HG03469 (cell line): Measurements from ENCODE around the gene GYPC.
"Not testable (repeated sequence)": the region's sequence is repeated elsewhere in the genome, so short reads cannot be mapped to it uniquely, and the experiment has no call there.

ENCODE experiments used
- ATAC-seq: cut with Tn5 transposase; IDR thresholded peaks from one replicate; pipeline ENCODE4 v1.9.1; 2021; ENCODE audit warnings: mild to moderate bottlenecking, moderate library complexity, moderate number of reproducible peaks; ENCODE audit not compliant: unreplicated experiment

GYPC gene

GRCh38 chr2:126655500-126656430 lies at the start of gene GYPC:
Gene GYPC (plus strand): TSS chr2:126656158. CDS start chr2:126656264, 106 bp downstream.
- peak; percentile 21 for ATAC-seq

DNA sequence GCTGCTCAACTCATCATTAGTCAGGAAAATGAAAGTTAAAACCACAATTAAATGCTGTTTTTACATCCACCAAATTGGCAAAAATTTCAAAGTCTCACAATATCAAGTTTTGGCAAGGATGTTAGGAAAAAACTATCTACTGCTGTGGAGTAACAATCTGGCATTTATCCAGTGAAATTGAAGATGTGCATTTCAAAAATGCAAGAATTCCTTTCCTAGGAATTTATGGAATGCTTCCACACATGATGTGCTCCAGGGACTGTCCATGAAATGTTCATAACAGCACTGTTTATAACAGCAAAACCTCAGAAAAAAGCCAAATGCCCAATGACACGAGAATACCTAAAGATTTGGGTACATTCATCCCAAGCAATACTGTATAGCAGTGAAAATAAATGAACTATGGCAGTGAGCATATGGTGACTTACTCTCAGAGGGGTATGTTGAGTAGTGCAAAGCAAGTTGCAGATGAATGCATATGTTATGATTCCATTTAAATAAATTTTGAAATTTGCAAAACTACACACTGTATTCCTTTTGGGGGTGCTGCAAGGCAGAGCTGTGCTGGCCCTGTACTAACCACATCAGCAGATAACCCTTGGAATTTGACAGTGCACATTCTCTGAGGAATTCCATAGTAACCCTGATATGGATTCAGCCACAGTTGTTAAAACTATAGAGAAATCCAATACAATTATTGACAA lies 41.3 kb upstream of the GYPC start:
- ATAC-seq, result no peak

DNA sequence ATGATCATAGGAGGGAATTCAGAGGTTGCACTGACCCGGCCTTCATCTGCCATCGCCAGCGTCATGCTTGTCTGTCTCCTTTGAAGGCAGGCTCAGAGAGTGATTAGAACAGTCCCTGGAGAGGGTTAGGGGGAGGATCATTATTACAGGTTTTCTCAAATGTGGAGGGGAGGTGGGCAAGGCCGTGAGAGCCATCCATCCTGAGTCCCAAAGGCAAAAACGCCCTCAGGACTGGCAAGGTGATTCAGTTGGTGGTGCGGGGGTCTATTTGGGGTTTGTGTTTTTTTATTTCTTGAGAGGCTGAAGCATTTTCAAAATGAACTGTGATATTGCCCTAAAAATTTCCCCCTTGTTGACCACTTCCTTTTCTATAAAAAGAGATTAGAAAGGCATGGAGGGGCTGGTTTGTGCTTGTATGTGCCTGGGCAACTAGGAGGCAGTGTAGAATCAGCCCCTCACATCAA lies 39.3 kb upstream of the GYPC start:
- ATAC-seq, result no peak

- ATAC-seq, result no peak
Observed at GRCh38 chr2:126620302-126620701, 35.7 kb upstream of the GYPC start.

DNA sequence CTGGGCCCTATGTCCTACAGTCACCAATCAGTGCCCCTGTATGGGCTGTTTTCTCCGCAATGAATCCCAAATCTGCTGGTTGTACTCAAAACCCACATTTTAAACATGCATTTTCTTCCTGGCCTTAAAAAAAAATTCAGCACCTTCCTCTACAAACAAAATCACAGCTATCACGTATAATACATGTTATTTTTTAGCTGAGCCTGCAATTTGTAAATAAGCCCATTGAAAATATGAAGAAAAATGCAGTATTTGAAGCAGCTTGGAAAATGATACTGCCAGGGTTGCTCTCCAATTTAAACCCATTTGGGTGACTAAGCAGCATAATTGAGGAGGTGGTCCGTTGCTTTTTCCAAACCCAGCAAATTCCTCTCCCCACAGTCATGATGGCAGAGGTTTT lies 33.0 kb upstream of the GYPC start:
- no peak for ATAC-seq

DNA sequence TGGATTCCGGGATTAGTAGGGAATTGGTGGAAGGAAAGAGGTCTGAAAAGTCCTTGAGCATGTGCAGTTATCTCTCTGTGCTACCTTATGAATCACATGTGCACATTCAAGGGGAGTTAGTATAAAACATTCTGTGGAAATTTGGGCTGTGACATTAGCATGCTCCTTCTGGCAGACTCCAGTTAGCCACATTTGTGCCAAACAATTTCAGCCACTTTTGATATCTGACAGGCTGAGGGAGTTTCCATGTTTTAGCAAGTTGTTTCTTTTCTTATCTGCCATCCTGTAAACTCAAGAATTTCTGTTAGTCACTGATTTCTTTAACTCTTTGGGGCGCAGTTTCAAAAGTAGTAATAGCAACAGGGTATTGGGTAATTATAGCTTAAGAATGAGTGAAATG lies 28.3 kb upstream of the GYPC start:
- no peak for ATAC-seq

- ATAC-seq, result no peak
Observed at GRCh38 chr2:126634273-126634861, 21.6 kb upstream of the GYPC start.

DNA sequence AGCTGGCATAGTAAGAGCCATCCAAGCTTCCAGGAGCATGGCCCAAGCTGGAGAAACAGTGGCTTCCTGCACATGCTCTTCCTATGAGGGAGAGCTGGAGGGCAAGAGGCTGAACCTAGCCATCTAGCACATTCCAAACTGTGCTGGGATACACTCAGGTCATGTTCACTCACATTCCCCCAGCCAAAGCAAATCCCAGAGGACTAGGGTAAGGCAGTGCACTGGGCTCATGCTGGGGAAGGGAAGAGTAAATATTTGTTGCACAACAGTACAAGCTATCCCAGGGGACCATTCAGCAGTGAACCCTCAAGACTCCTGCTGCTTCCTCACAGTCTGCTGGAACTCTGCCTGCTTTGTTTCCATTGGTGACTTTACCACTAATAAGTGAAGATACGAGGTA lies 20.7 kb upstream of the GYPC start:
- ATAC-seq, result no peak

DNA sequence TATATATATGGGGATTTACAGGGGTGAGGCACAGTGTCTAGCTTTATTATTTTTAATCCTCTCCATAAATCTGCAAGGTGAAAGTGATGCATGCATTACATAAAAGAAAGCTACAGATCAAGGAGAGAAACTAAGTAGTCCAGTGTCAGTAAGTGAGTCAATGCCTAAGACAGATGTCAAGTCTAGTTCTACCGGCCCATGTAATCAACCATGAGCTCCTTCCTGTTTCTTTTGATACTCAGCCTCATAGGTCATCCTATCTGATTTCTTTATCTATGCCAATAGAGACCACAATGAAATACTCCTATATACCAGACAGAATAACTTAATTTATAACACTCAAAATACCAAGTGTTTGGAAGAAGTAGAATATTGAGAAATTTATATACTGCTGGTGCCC lies 20.2 kb upstream of the GYPC start:
- ATAC-seq, result no peak

GRCh38 chr2:126637386-126637785 lies 18.6 kb upstream of the GYPC start:
- no peak for ATAC-seq

- no peak for ATAC-seq
Observed at GRCh38 chr2:126638746-126639145, 17.2 kb upstream of the GYPC start.

DNA sequence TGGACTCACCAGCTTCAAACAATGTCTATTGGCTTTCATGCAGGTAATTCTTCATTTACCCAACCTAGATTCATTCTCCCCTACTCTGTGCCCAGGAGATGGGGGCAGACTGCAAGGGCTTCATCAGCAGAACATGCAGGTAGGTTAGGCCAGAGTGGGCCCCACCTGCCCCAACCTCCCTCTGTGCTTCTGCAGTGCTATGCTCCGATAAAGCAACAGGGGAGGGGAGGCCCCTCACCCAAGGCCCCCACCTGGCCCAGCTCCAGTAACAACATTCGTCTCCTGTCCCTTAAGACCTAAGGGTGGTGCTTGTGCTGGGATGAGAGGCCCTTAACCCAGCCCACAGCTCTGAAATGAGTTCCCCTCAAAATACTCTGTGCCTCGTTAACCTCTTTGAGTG lies 16.7 kb upstream of the GYPC start:
- ATAC-seq, result no peak

DNA sequence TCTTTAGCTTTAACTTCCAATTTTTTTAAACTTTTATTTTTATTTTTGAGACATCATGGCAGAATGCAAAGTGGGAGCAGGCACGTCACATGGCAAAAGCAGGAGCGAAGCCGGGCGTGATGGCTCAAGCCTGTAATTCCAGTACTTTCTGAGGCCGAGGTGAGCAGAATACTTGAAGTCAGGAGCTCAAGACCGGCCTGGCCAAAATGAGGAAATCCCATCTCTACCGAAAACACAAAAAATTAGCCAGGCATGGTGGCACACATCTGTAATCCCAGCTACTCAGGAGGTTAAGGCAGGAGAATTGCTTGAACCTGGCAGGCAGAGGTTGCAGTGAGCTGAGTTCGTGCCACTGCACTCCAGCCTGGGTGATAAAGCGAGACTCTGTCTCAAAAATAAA lies 14.7 kb upstream of the GYPC start:
- ATAC-seq, result not testable (repeated sequence)

GRCh38 chr2:126642031-126642430 lies 13.9 kb upstream of the GYPC start:
- no peak for ATAC-seq

DNA sequence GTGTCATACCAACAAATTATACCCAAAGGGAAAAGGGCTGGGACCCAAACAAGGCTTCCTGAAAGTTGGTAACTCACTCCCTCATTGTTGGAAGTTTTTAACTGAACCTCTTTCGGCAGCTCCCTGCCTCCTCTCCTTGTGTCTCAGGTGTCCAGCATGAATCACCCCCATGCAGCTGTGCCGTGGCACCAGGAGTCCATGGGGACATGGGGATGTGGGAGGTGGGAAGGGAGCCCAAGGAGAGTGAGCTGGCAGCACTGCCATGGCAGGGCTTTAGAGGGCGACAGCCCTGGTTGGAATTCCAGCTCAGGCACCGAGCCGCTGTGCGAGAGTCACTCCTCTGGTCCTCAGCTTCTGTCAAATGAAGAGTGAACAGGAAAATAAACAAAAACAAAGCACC lies 12.5 kb upstream of the GYPC start:
- ATAC-seq, result no peak

- no peak for ATAC-seq
Observed at GRCh38 chr2:126643972-126644371, 12.0 kb upstream of the GYPC start.

- peak; percentile 75 for ATAC-seq
Observed at GRCh38 chr2:126644630-126645191, 11.2 kb upstream of the GYPC start.

DNA sequence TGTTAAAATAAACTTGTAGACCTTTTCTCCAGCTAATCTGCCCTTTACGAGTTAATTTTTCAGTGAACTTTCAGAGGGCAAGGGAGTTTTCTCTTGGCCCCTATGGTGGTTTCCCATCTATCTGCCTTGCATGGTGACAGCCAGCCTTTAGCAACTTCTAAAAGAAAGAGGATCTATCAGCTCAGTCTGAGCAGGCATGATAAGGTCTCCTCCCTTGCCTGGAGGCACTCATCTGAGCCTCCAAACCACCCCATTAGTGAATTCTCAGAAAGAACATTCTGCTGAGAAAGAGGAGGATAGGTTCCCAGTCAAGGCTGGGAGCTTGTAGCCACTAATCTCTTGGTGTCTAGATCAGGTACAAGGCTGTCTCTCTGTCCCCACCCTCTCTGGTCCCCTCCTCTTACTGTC lies 10.7 kb upstream of the GYPC start:
- ATAC-seq, result peak; percentile 37

- ATAC-seq, result no peak
Observed at GRCh38 chr2:126646026-126646425, 9.9 kb upstream of the GYPC start.

DNA sequence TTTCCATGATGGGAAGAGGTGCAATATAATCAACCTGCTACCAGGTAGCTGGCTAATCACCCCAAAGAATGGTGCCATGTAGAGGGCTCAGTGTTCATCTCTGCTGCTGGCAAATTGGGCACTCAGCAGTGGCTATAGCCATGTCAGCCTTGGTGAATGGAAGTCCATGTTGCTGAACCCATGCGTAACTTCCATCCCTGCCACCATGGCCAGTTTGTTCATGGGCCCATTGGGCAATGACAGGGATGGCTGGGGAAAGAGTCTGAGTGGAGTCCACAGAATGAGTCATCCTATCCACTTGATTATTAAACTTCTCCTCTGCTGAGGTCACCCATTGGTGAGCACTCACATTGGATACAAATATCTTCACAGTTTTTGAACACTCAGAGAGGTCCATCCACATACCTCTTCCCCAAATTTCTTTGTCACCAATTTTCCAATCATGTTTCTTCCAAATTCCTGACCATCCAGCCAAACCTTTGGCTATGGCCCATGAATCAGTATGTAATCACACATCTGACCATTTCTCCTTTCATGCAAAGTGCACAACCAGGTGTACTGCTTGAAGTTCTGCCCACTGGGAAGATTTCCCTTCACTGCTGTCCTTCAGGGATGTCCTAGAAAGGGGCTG lies 8.1 kb upstream of the GYPC start:
- ATAC-seq, result not testable (repeated sequence)

GRCh38 chr2:126648345-126648786 lies 7.6 kb upstream of the GYPC start:
- ATAC-seq, result not testable (repeated sequence)
